Spleen (tissue), 11 donors: ENCODE data around the gene JAKMIP1. TPM values are rescaled to one million over a fixed set of nuclear protein-coding genes. Genes with fewer than 3 reads are reported as not detected.

ENCODE experiments used
- DNase-seq: peaks from one replicate; pipeline ENCODE4 v3.0.0-alpha.2; 2020
- H3K27ac ChIP-seq, 8 donors: fragments of 200-600 bp; sonication (generic) in 7 of 8; 1 replicate in 4 of 8; 2 replicates in 4 of 8; pipeline versions ENCODE4 v1.5.0 to v1.8.0; 2016 to 2021; ENCODE audit warnings: inconsistent platforms in 4 of 8, mild to moderate bottlenecking in 4 of 8, moderate library complexity in 1 of 8
- H3K27me3 ChIP-seq, 7 donors: fragments of 200-600 bp; sonication (generic) in 6 of 7; replicated peaks in 1 of 7; 1 replicate in 4 of 7; 2 replicates in 3 of 7; pipeline versions ENCODE4 v1.5.0 to v1.8.0; 2016 to 2021; ENCODE audit warnings: inconsistent platforms in 3 of 7, mild to moderate bottlenecking in 1 of 7
- H3K36me3 ChIP-seq, 6 donors: fragments of 200-600 bp; sonication (generic) in 5 of 6; 1 replicate in 4 of 6; 2 replicates in 2 of 6; pipeline versions ENCODE4 v1.5.0 to v1.8.0; 2016 to 2021; ENCODE audit warnings: inconsistent platforms in 2 of 6
- H3K4me1 ChIP-seq, 6 donors: fragments of 200-600 bp; sonication (generic) in 5 of 6; 1 replicate in 3 of 6; 2 replicates in 3 of 6; pipeline versions ENCODE4 v1.5.0 to v1.8.0; 2016 to 2021; ENCODE audit warnings: inconsistent platforms in 3 of 6
- H3K4me3 ChIP-seq, 8 donors: fragments of 200-600 bp; sonication (generic) in 7 of 8; 1 replicate in 4 of 8; 2 replicates in 4 of 8; pipeline versions ENCODE4 v1.5.0 to v1.8.0; 2016 to 2021; ENCODE audit warnings: inconsistent platforms in 4 of 8, mild to moderate bottlenecking in 4 of 8, moderate library complexity in 2 of 8
- H3K9me3 ChIP-seq, 8 donors: fragments of 200-600 bp; sonication (generic) in 7 of 8; 1 replicate in 4 of 8; 2 replicates in 4 of 8; pipeline versions ENCODE4 v1.5.0 to v1.8.0; 2016 to 2021; ENCODE audit warnings: inconsistent platforms in 4 of 8
- POLR2A ChIP-seq, 3 donors: fragments of 450-650 bp; IDR thresholded peaks; one replicate each; pipeline ENCODE4 v1.5.1; 2017; ENCODE audit warnings: antibody characterized with exemption in 3 of 3, mild to moderate bottlenecking in 1 of 3
- POLR2AphosphoS5 ChIP-seq, 3 donors: sonication (generic); formaldehyde crosslinking; IDR thresholded peaks; one replicate each; pipeline ENCODE4 v1.5.1; 2017; ENCODE audit warnings: antibody characterized with exemption in 3 of 3
- whole genome bisulfite sequencing, 5 donors: extraction: QIAGEN DNeasy Blood & Tissue Kit in 3 of 5; methylation state at CpG; one replicate each; pipeline versions ENCODE4 v1.1.5 to v1.1.7; 2013 to 2018; 5-methylcytosine and 5-hydroxymethylcytosine counted together
- intact Hi-C: fragments of 100-400 bp; cut with DNase I; formaldehyde crosslinking; loops from one replicate; pipeline ENCODE4 v1.15.0; 2023; ENCODE audit warnings: low total_unique reads
- polyA plus RNA-seq, 3 donors: library from polyadenylated mRNA; stranded (reverse); fragments of 200-250 nt; gene quantifications; one replicate each; pipeline ENCODE4 v1.2.1, GENCODE V29; 2013
- total RNA-seq, 7 donors: library from RNA; depleted of rRNA in 3 of 7; stranded (reverse); fragments of >200 nt in 3 of 7; fragmentation: NEBNext Ultra II Directional in 4 of 7; extraction: Animal tissue kit (Norgen Biotek cat#: 25700) in 4 of 7; gene quantifications; one replicate each; pipeline versions ENCODE4 v1.1.0 to v1.2.1, GENCODE V29; 2016 to 2021
- TF ChIP-seq, protein P1 (sequence below), 11 experiments: fragments of 200-600 bp in 7 of 11; fragments of 450-650 bp in 4 of 11; sonication (generic) in 4 of 11; IDR thresholded peaks in 8 of 11; conservative IDR thresholded peaks in 3 of 11; 1 replicate in 7 of 11; 2 replicates in 4 of 11; pipeline versions ENCODE4 v1.4.0 to v1.8.0; 2016 to 2021; ENCODE audit warnings: antibody characterized with exemption in 11 of 11, inconsistent platforms in 4 of 11, mild to moderate bottlenecking in 1 of 11
- donor health status: healthy with polysubstance abuse.
- donor health status: DM: no; HTN: no; CAD: no; lungs with moderate emphysema.
- donor health status: DM: no; HTN: no; CAD: no.
- donor health status: Bipolar disorder and iron deficiency.
- donor health status: healthy.
- donor health status: DM: no; HTN: no; CAD: no.
- donor health status: DM: yes; HTN: yes; CAD: no.

JAKMIP1 gene
- total and polyA plus RNA-seq, 10 donors, result 0.37 to 8.7 (median 2.6) TPM

DNA sequence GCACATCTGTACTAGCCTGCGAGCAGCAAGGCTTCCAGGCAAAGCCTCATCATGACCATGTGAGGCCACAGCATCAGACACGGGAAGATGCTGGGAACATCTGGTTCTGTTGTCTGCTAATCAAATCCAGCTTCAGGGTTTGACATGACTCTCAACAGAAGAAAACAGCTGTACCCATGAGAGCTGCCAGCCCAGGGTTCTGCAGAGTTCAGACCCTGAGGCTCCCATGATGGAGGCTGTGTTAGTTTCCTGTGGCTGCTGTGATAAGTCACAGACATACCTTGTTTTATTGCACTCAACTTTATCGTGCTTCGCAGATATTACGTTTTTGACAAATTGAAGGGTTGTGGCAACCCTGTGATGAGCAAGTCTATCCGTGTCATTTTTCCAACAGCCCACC is 37.5 kb downstream of the JAKMIP1 start:
- TF ChIP-seq, protein P1, sequence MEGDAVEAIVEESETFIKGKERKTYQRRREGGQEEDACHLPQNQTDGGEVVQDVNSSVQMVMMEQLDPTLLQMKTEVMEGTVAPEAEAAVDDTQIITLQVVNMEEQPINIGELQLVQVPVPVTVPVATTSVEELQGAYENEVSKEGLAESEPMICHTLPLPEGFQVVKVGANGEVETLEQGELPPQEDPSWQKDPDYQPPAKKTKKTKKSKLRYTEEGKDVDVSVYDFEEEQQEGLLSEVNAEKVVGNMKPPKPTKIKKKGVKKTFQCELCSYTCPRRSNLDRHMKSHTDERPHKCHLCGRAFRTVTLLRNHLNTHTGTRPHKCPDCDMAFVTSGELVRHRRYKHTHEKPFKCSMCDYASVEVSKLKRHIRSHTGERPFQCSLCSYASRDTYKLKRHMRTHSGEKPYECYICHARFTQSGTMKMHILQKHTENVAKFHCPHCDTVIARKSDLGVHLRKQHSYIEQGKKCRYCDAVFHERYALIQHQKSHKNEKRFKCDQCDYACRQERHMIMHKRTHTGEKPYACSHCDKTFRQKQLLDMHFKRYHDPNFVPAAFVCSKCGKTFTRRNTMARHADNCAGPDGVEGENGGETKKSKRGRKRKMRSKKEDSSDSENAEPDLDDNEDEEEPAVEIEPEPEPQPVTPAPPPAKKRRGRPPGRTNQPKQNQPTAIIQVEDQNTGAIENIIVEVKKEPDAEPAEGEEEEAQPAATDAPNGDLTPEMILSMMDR (IDR thresholded peaks at IDR 0.05 in 8 of 11, conservative IDR thresholded peaks at IDR 0.05 in 3 of 11), result no peak
- DNase-seq, result no peak
- H3K27ac ChIP-seq, result no peak overlapping the region
- H3K4me1 ChIP-seq, result no peaks in the 10 kb centered on the region
- peaks cover 0 to 22% (median 3%) of the 10 kb centered on the region in 8 donors for H3K9me3 ChIP-seq
- intact Hi-C loops, result no loop called here
- H3K27me3 ChIP-seq, result peaks cover 0 to 3% (median 0%) of the 10 kb centered on the region in 7 donors
- WGBS, 5 donors, result 92 to 97% (median 94%) methylated on average over 6 of the region's 6 CpGs
- no peaks in the 10 kb centered on the region for H3K36me3 ChIP-seq
- H3K4me3 ChIP-seq, result no peak overlapping the region

DNA sequence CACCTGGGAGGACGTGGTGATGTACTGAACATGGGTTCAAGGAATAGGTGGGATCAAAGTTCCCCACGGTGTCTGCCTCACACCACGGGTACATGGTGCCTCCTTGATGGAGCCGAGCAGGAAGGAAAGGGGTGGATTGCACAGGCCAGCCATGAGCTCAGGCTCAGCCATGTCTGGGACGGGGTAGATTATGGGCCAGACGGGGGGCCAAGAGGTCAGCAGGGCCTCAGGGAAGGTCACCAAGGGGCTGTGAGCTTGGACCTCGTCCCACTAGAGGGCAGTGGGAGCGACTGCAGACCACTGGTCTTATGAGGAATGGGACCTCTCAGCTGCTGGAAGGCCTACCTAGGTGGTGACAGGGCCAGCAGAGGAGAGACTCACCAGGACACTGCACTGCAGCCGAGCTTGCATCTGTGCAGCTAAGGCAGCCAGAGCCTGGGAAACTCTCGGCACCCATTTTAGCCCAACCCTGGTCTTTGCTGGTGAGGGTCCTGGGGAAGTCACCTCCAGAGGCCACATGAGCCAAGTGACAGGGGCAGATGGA is 38.4 kb downstream of the JAKMIP1 start:
- H3K27ac ChIP-seq, result no peak overlapping the region
- TF ChIP-seq POLR2A (IDR thresholded peaks at IDR 0.05) (no peak), POLR2AphosphoS5 (IDR thresholded peaks at IDR 0.05) (no peak)
- TF ChIP-seq, protein P1 (IDR thresholded peaks at IDR 0.05 in 8 of 11, conservative IDR thresholded peaks at IDR 0.05 in 3 of 11), result no peak
- H3K36me3 ChIP-seq, result no peaks in the 10 kb centered on the region
- peaks cover 0 to 22% (median 3%) of the 10 kb centered on the region in 8 donors for H3K9me3 ChIP-seq
- H3K27me3 ChIP-seq, result peaks cover 0 to 4% (median 0%) of the 10 kb centered on the region in 7 donors
- H3K4me3 ChIP-seq, result no peak overlapping the region
- no peaks in the 10 kb centered on the region for H3K4me1 ChIP-seq
- intact Hi-C loops, result no loop called here
- DNase-seq, result no peak
- 80 to 91% (median 84%) methylated on average over 8 to 10 of the region's 10 CpGs for WGBS, 5 donors

- no peak for DNase-seq
- Histone ChIP-seq H3K27me3 (peaks cover 0 to 4% (median 0%) of the 10 kb centered on the region in 7 donors), H3K9me3 (peaks cover 0 to 22% (median 3%) of the 10 kb centered on the region in 8 donors), H3K4me3 (no peak overlapping the region), H3K27ac (no peak overlapping the region), H3K36me3 (no peaks in the 10 kb centered on the region), H3K4me1 (no peaks in the 10 kb centered on the region)
- intact Hi-C loops, result no loop called here
- 86 to 92% (median 88%) methylated on average over 12 of the region's 12 CpGs for WGBS, 5 donors
- TF ChIP-seq, protein P1 (IDR thresholded peaks at IDR 0.05 in 8 of 11, conservative IDR thresholded peaks at IDR 0.05 in 3 of 11), result no peak
- no peak for TF ChIP-seq POLR2A (IDR thresholded peaks at IDR 0.05)
Observed at GRCh38 chr4:6160536-6160935, 39.8 kb downstream of the JAKMIP1 start.

- 90 to 94% (median 91%) methylated on average over 9 of the region's 9 CpGs for WGBS, 5 donors
- Histone ChIP-seq H3K4me1 (no peaks in the 10 kb centered on the region), H3K4me3 (no peak overlapping the region), H3K36me3 (no peaks in the 10 kb centered on the region), H3K27ac (no peak overlapping the region), H3K27me3 (peaks cover 0 to 10% (median 0%) of the 10 kb centered on the region in 7 donors), H3K9me3 (peaks cover 0 to 4% (median 0%) of the 10 kb centered on the region in 8 donors)
- TF ChIP-seq POLR2A (IDR thresholded peaks at IDR 0.05), result no peak
- TF ChIP-seq, protein P1 (IDR thresholded peaks at IDR 0.05 in 8 of 11, conservative IDR thresholded peaks at IDR 0.05 in 3 of 11), result no peak
- TF ChIP-seq POLR2AphosphoS5 (IDR thresholded peaks at IDR 0.05), result no peak
- intact Hi-C loops, result no loop called here
- DNase-seq, result no peak
Observed at GRCh38 chr4:6157926-6158325, 42.4 kb downstream of the JAKMIP1 start.
